ENCODE data around the gene SMARCD3.

- TF ChIP-seq POLR2AphosphoS5 (IDR thresholded peaks at IDR 0.05; ENCODE audit: low read depth, low read length) (no peak), POLR2A (IDR thresholded peaks at IDR 0.05; ENCODE audit: low read depth, low read length) (no peak)
Measured at GRCh38 chr7:151228024-151228866, 20.2 kb downstream of the SMARCD3 start.

Data from GM12891 (cell line).